ENCODE results near the gene ZNF512. TPM values are rescaled to one million over a fixed set of nuclear protein-coding genes. Genes with fewer than 3 reads are reported as not detected.

Gene ZNF512
- total and polyA plus RNA-seq, 9 of the 15 experiments (the other 6 are each of a cell fraction or from before 2014, with no cell fraction given) = 24.7 to 101 (median 65.9) TPM

GRCh38 chr2:27663285-27664153, 80.7 kb downstream of the ZNF512 start, which contains the start of the genes SLC4A1AP and SUPT7L (continued):
- TF ChIP-seq E4F1 (CRISPR knock-in tag; IDR thresholded peaks at IDR 0.05; ENCODE audit: borderline replicate concordance) = no peak
- peak; percentile 82 for TF ChIP-seq HDAC3 (IDR thresholded peaks at IDR 0.05; ENCODE audit: borderline replicate concordance, partially characterized antibody)
- no peak for TF ChIP-seq MAFG (tag; conservative IDR thresholded peaks at IDR 0.05)
- no peak for TF ChIP-seq XRCC4 (IDR thresholded peaks at IDR 0.05; ENCODE audit: extremely low read depth, insufficient read depth, insufficient read length)
- no peak for TF ChIP-seq ZNF253 (CRISPR knock-in tag; conservative IDR thresholded peaks at IDR 0.05)
- no peak for TF ChIP-seq ZNF518B (CRISPR knock-in tag; IDR thresholded peaks at IDR 0.05)
- no peak for TF ChIP-seq SNRNP70 (optimal IDR thresholded peaks at IDR 0.05; ENCODE audit: low read depth, low read length)
- peak; percentile 85 for TF ChIP-seq ZNF263 (CRISPR knock-in tag; IDR thresholded peaks at IDR 0.05; ENCODE audit: borderline replicate concordance)
- peak; percentile 100 for TF ChIP-seq ZBTB40 (IDR thresholded peaks at IDR 0.05)
- TF ChIP-seq ZBTB40 (CRISPR knock-in tag; IDR thresholded peaks at IDR 0.05) = no peak
- TF ChIP-seq NBN (IDR thresholded peaks at IDR 0.05; ENCODE audit: low read depth) = peak; percentile 99
- no peak for TF ChIP-seq HDGF (IDR thresholded peaks at IDR 0.05)

Measured in K562 (cell line).